Pancreas (tissue), 10 donors: ENCODE measurements around the gene DDOST. TPM values are rescaled to one million over a fixed set of nuclear protein-coding genes. Genes with fewer than 3 reads are reported as not detected.

Experiments used
- ATAC-seq, 4 donors: fragments of 200-7000 bp; cut with Tn5 transposase; one replicate each; pipeline versions ENCODE4 v1.8.0 to v1.9.1; 2020; ENCODE audit warnings: mild to moderate bottlenecking in 4 of 4, moderate library complexity in 4 of 4
- DNase-seq, 6 donors: peaks; one replicate each; pipeline ENCODE4 v3.0.0-alpha.2; 2020
- FAIRE-seq: peaks from 2 replicates; lab custom pipeline; 2012; peaks lifted over from hg19 to GRCh38; lab: Jason Lieb, UNC
- H3K27ac ChIP-seq, 4 donors: fragments of 200-600 bp; sonication (generic); 1 replicate in 3 of 4; 2 replicates in 1 of 4; pipeline versions ENCODE4 v1.5.0 to v1.8.0; 2020
- H3K27me3 ChIP-seq, 4 donors: fragments of 200-600 bp; one replicate each; pipeline ENCODE4 v1.8.0; 2021
- H3K36me3 ChIP-seq, 3 donors: fragments of 200-600 bp; sonication (generic) in 1 of 3; one replicate each; pipeline versions ENCODE4 v1.5.0 to v1.8.0; 2020 to 2021
- H3K4me1 ChIP-seq, 3 donors: fragments of 200-600 bp; one replicate each; pipeline ENCODE4 v1.8.0; 2021
- H3K4me3 ChIP-seq, 4 donors: fragments of 200-600 bp; sonication (generic) in 2 of 4; one replicate each; pipeline versions ENCODE4 v1.5.0 to v1.8.0; 2020 to 2021
- H3K9me3 ChIP-seq, 4 donors: fragments of 200-600 bp; one replicate each; pipeline ENCODE4 v1.8.0; 2021
- WGBS, 2 donors: extraction: QIAGEN DNeasy Blood & Tissue Kit; methylation state at CpG; one replicate each; pipeline ENCODE4 v1.1.7; 2013; 5-methylcytosine and 5-hydroxymethylcytosine counted together
- intact Hi-C, 3 donors: fragments of 100-400 bp; cut with DNase I; formaldehyde crosslinking; loops; one replicate each; pipeline versions ENCODE4 v1.11.1 to v1.14.2; 2022
- polyA plus RNA-seq, 2 donors: library from polyadenylated mRNA; stranded (reverse); fragments of 200-250 nt; gene quantifications; one replicate each; pipeline ENCODE4 v1.2.3, GENCODE V29; 2013
- total RNA-seq, 6 donors: library from RNA; stranded (reverse); fragmentation: NEBNext Ultra II Directional in 4 of 6; extraction: Animal tissue kit (Norgen Biotek cat#: 25700) in 4 of 6; gene quantifications; one replicate each; pipeline versions ENCODE4 v1.2.1 to v1.2.4, GENCODE V29; 2021 to 2023
- TF ChIP-seq, protein P1 (sequence below), 4 donors: fragments of 200-600 bp; sonication (generic) in 3 of 4; IDR thresholded peaks; one replicate each; pipeline versions ENCODE4 v1.5.0 to v1.8.0; 2021; ENCODE audit warnings: antibody characterized with exemption in 4 of 4
- donor health status: healthy with polysubstance abuse.
- donor health status: DM: no; HTN: no; CAD: no; lungs with moderate emphysema.
- donor health status: DM: no; HTN: no; CAD: no.
- donor health status: control.
- donor health status: control.
- donor health status: Bipolar disorder and iron deficiency.
- donor health status: DM: yes; HTN: yes; CAD: no.
- donor health status: DM: no; HTN: no; CAD: no.
- donor health status: DM: no; HTN: no; CAD: no.
- donor health status: DM: yes; HTN: yes; CAD: no.

DDOST gene
- total and polyA plus RNA-seq, 8 donors, result 98.2 to 190 (median 133) TPM

DNA sequence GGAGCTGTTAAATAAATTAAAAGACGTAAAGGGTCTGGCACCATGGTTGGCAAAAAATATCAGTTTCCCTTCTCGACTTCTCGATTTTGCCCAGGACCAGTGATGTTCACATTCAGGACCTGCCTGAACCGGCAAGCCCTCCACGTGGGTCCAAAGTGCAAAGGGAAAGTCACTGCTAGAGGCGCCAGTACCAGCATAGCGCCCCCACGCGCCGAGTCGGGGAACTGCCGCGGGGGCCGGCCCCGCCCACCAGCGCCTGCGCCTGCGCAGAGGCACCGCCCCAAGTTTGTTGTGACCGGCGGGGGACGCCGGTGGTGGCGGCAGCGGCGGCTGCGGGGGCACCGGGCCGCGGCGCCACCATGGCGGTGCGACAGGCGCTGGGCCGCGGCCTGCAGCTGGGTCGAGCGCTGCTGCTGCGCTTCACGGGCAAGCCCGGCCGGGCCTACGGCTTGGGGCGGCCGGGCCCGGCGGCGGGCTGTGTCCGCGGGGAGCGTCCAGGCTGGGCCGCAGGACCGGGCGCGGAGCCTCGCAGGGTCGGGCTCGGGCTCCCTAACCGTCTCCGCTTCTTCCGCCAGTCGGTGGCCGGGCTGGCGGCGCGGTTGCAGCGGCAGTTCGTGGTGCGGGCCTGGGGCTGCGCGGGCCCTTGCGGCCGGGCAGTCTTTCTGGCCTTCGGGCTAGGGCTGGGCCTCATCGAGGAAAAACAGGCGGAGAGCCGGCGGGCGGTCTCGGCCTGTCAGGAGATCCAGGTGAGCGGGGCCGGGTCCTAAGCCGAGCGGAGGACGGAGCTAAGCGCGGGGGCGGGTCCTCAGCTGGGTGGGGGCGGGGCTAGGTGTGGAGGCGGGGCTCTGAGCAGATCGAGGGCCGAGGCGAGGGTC lies 27.7 kb downstream of the DDOST start, which contains the start of gene PINK1:
TSS of gene PINK1 (plus strand) at position 269 of the 875 bp plus-strand sequence. CDS start at position 360, 91 bp downstream.
- peaks cover 0 to 13% (median 5%) of the 10 kb centered on the region in 3 donors for H3K36me3 ChIP-seq
- peak within 1 kb of the TSS; percentile 73 to 90 (median 82) for H3K27ac ChIP-seq
- H3K27me3 ChIP-seq, result no peaks in the 10 kb centered on the region
- DNase-seq (peak; percentile 75 to 97 (median 87)), FAIRE-seq (no peak), ATAC-seq (peak; percentile 92 to 96 (median 94))
- intact Hi-C loops, result loop anchor here in 1 of 3 donors (10.0 kb wide), 1 partner anchor 109 kb away; no protein-coding TSS in a partner anchor
- H3K4me1 ChIP-seq, result peaks cover 0 to 7% (median 0%) of the 10 kb centered on the region in 3 donors
- 1% methylated on average over 65 to 93 of the region's 93 CpGs for WGBS, 2 donors
- TF ChIP-seq, protein P1, sequence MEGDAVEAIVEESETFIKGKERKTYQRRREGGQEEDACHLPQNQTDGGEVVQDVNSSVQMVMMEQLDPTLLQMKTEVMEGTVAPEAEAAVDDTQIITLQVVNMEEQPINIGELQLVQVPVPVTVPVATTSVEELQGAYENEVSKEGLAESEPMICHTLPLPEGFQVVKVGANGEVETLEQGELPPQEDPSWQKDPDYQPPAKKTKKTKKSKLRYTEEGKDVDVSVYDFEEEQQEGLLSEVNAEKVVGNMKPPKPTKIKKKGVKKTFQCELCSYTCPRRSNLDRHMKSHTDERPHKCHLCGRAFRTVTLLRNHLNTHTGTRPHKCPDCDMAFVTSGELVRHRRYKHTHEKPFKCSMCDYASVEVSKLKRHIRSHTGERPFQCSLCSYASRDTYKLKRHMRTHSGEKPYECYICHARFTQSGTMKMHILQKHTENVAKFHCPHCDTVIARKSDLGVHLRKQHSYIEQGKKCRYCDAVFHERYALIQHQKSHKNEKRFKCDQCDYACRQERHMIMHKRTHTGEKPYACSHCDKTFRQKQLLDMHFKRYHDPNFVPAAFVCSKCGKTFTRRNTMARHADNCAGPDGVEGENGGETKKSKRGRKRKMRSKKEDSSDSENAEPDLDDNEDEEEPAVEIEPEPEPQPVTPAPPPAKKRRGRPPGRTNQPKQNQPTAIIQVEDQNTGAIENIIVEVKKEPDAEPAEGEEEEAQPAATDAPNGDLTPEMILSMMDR (IDR thresholded peaks at IDR 0.05), result peak; percentile 96 to 99 (median 98)
- peak within 1 kb of the TSS; percentile 71 to 98 (median 94) for H3K4me3 ChIP-seq
- H3K9me3 ChIP-seq, result no peaks in the 10 kb centered on the region

DNA sequence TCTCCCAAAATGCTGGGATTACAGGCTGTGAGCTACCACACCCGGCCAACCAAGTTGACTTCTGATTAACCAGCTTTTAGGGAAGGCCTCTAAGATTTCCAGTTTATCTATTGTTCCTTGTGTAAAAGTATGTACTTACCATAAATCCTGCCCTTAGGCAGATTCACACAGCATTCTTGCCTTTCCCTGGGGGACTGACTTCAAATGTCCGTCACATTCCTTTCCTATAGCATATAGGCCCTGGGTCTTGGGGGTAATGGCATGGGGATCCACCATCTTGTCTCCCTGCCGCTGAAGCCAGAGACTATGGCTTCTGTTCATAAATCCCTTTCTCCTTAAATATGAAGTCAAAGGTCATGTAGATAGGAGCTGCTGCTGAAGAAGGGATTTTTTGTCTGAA lies 28.8 kb downstream of the DDOST start:
- DNase-seq (no peak), ATAC-seq (no peak), FAIRE-seq (no peak)
- peaks cover 0 to 7% (median 0%) of the 10 kb centered on the region in 3 donors for H3K4me1 ChIP-seq
- no peak overlapping the region for H3K27ac ChIP-seq
- H3K36me3 ChIP-seq, result peaks cover 0 to 2% (median 0%) of the 10 kb centered on the region in 3 donors
- no peaks in the 10 kb centered on the region for H3K9me3 ChIP-seq
- no peak overlapping the region for H3K4me3 ChIP-seq
- TF ChIP-seq, protein P1 (IDR thresholded peaks at IDR 0.05), result no peak
- intact Hi-C loops, result loop anchor here in 1 of 3 donors (10.0 kb wide), 1 partner anchor 108 kb away; no protein-coding TSS in a partner anchor
- no peaks in the 10 kb centered on the region for H3K27me3 ChIP-seq
- WGBS, 2 donors, result 77 to 85% methylated on average over 3 of the region's 3 CpGs

DNA sequence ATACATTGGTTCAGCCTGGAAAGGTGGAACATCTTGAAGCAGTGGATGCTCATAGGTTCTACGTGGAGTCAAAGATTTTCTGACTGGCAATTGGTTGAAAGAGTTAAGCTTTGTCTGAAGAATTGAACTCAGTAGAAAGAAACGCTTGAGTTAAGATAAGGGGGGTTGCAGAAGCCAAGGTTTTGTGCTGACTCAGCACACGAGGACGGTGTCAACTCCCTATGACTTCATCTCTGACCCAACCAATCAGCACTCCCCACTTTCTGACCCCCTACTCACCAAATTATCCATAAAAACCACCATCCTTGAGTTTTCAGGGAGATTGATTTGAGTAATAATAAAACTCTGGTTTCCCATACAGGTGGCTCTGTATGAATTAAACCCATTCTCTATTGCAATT lies 30.4 kb downstream of the DDOST start:
- no peak overlapping the region for H3K4me3 ChIP-seq
- TF ChIP-seq, protein P1 (IDR thresholded peaks at IDR 0.05), result no peak
- FAIRE-seq, result no peak
- H3K36me3 ChIP-seq, result no peaks in the 10 kb centered on the region
- no peak overlapping the region for H3K27ac ChIP-seq
- no peak for DNase-seq
- 16% methylated on average over 4 of the region's 4 CpGs for WGBS, 2 donors
- ATAC-seq, result no peak
- intact Hi-C loops, result loop anchor here in 1 of 3 donors (10.0 kb wide), 1 partner anchor 106 kb away; no protein-coding TSS in a partner anchor
- H3K27me3 ChIP-seq, result no peaks in the 10 kb centered on the region
- no peaks in the 10 kb centered on the region for H3K9me3 ChIP-seq
- peaks cover 0 to 7% (median 0%) of the 10 kb centered on the region in 3 donors for H3K4me1 ChIP-seq

DNA sequence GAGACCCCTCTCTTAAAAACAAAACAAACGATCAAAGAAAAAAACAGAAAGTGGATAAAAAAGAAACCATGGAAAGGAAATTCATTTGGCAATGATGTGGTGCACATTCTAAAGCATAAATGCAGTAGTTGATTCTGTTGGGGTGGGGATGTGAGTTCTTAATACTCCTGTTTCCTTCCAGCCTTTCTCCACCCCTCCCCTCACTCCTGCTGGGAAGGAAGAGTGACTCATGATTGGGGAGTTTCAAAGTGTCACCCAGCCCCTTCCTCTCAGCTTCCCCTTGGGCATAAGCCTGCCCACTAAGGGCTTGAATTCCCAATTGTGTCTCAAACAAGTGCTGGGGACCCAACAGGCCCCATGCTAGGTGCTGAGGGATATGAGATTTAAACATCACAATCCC lies 34.6 kb downstream of the DDOST start:
- Histone ChIP-seq H3K36me3 (no peaks in the 10 kb centered on the region), H3K4me1 (no peaks in the 10 kb centered on the region), H3K4me3 (no peak overlapping the region), H3K27ac (no peak overlapping the region), H3K27me3 (no peaks in the 10 kb centered on the region), H3K9me3 (no peaks in the 10 kb centered on the region)
- intact Hi-C loops, result no loop called here
- TF ChIP-seq, protein P1 (IDR thresholded peaks at IDR 0.05), result no peak
- DNase-seq, result no peak
- ATAC-seq, result no peak
- WGBS, 2 donors, result 45% methylated on average over 1 of the region's 1 CpG
- no peak for FAIRE-seq
